GM21381 (cell line): ENCODE data around the gene AGAP1.

Source experiments
- ATAC-seq: cut with Tn5 transposase; IDR thresholded peaks from one replicate; pipeline ENCODE4 v1.9.1; 2021; ENCODE audit warnings: mild to moderate bottlenecking, moderate library complexity; ENCODE audit not compliant: unreplicated experiment

AGAP1 gene

GRCh38 chr2:235893129-235893698 lies 399.4 kb downstream of the AGAP1 start:
- ATAC-seq = no peak

GRCh38 chr2:235894839-235895238 lies 401.0 kb downstream of the AGAP1 start:
- no peak for ATAC-seq

- ATAC-seq = no peak
Measured at GRCh38 chr2:235896061-235896460, 402.2 kb downstream of the AGAP1 start.

GRCh38 chr2:235897992-235898391 lies 404.1 kb downstream of the AGAP1 start:
- ATAC-seq = no peak

- no peak for ATAC-seq
Measured at GRCh38 chr2:235898766-235899165, 404.9 kb downstream of the AGAP1 start.

- ATAC-seq = no peak
Measured at GRCh38 chr2:235900631-235901030, 406.8 kb downstream of the AGAP1 start.

GRCh38 chr2:235901243-235901642 lies 407.4 kb downstream of the AGAP1 start:
- ATAC-seq = no peak

GRCh38 chr2:235903782-235904584 lies 410.1 kb downstream of the AGAP1 start:
- ATAC-seq = no peak

GRCh38 chr2:235904585-235904931 lies 410.7 kb downstream of the AGAP1 start:
- ATAC-seq = no peak

GRCh38 chr2:235908826-235909225 lies 415.0 kb downstream of the AGAP1 start:
- peak; percentile 95 for ATAC-seq

- no peak for ATAC-seq
Measured at GRCh38 chr2:235909358-235909757, 415.5 kb downstream of the AGAP1 start.

- no peak for ATAC-seq
Measured at GRCh38 chr2:235910067-235910466, 416.2 kb downstream of the AGAP1 start.

GRCh38 chr2:235911125-235911524 lies 417.3 kb downstream of the AGAP1 start:
- ATAC-seq = no peak

- ATAC-seq = no peak
Measured at GRCh38 chr2:235911633-235912233, 417.9 kb downstream of the AGAP1 start.

GRCh38 chr2:235914756-235915155 lies 420.9 kb downstream of the AGAP1 start:
- no peak for ATAC-seq

GRCh38 chr2:235917506-235917905 lies 423.7 kb downstream of the AGAP1 start:
- no peak for ATAC-seq

GRCh38 chr2:235918876-235919275 lies 425.0 kb downstream of the AGAP1 start:
- no peak for ATAC-seq

GRCh38 chr2:235920216-235920865 lies 426.5 kb downstream of the AGAP1 start:
- no peak for ATAC-seq

- ATAC-seq = no peak
Measured at GRCh38 chr2:235921508-235922191, 427.8 kb downstream of the AGAP1 start.

- no peak for ATAC-seq
Measured at GRCh38 chr2:235922839-235923238, 429.0 kb downstream of the AGAP1 start.
